OCI-LY7 (cell line): ENCODE measurements around the gene MYPN. TPM values are rescaled to one million over a fixed set of nuclear protein-coding genes. Genes with fewer than 3 reads are reported as not detected.

Experiments
- BruUV-seq: library from RNA; stranded (reverse); fragments of 400-500 nt; replicated peaks from 2 replicates; lab custom pipeline; 2021; lab: Mats Ljungman, UMichigan
- CTCF ChIA-PET: fragments of 300-600 bp; sonication (Branson Sonifier 250); formaldehyde crosslinking; loops from one replicate; lab custom pipeline; 2022; ENCODE audit warnings: antibody characterized with exemption; ENCODE audit not compliant: unreplicated experiment; lab: Charles Lee
- POLR2A ChIA-PET: fragments of 300-600 bp; sonication (Branson Sonifier 250); formaldehyde crosslinking; loops from one replicate; lab custom pipeline; 2022; ENCODE audit warnings: antibody characterized with exemption; lab: Charles Lee
- DNase-seq: peaks from one replicate; pipeline ENCODE4 v3.0.0-alpha.2; 2015; ENCODE audit warnings: low spot score
- H2AFZ ChIP-seq: fragments of 200-600 bp; sonication (generic), shearing (Covaris generic); 2 replicates; pipeline ENCODE4 v1.6.1; 2014; ENCODE audit warnings: mild to moderate bottlenecking, antibody characterized with exemption, low read length, moderate library complexity
- H3K27ac ChIP-seq: fragments of 200-600 bp; sonication (generic); 2 replicates; pipeline ENCODE4 v1.5.1; 2014; ENCODE audit warnings: mixed run types, low read depth, mild to moderate bottlenecking, moderate library complexity, low read length, inconsistent platforms; ENCODE audit not compliant: poor library complexity, severe bottlenecking
- H3K36me3 ChIP-seq: fragments of 200-600 bp; sonication (generic); 2 replicates; pipeline ENCODE4 v1.6.1; 2014; ENCODE audit warnings: mild to moderate bottlenecking, antibody characterized with exemption, low read length, moderate library complexity, mixed read lengths; ENCODE audit not compliant: insufficient read depth
- H3K4me1 ChIP-seq: fragments of 200-600 bp; sonication (generic); 2 replicates; pipeline ENCODE4 v1.5.1; 2014; ENCODE audit warnings: mild to moderate bottlenecking, low read length; ENCODE audit not compliant: insufficient read depth, poor library complexity, severe bottlenecking
- H3K4me2 ChIP-seq: fragments of 200-600 bp; sonication (generic); 2 replicates; pipeline ENCODE4 v1.6.1; 2014; ENCODE audit warnings: mild to moderate bottlenecking, low read length
- H3K4me3 ChIP-seq: fragments of 200-600 bp; sonication (generic); 2 replicates; pipeline ENCODE4 v1.5.1; 2014; ENCODE audit warnings: mild to moderate bottlenecking, low read depth, low read length; ENCODE audit not compliant: poor library complexity, severe bottlenecking
- H3K79me2 ChIP-seq: fragments of 200-600 bp; sonication (generic); 2 replicates; pipeline ENCODE4 v1.6.1; 2016; ENCODE audit warnings: low read depth, mild to moderate bottlenecking, low read length, moderate library complexity, mixed read lengths; ENCODE audit not compliant: insufficient read depth
- H3K9me2 ChIP-seq: fragments of 200-600 bp; sonication (generic); 2 replicates; pipeline ENCODE4 v1.6.1; 2016; ENCODE audit warnings: mild to moderate bottlenecking, low read length, mixed read lengths; ENCODE audit not compliant: insufficient read depth
- H3K9me3 ChIP-seq: fragments of 200-600 bp; sonication (generic); 2 replicates; pipeline ENCODE4 v1.6.1; 2014; ENCODE audit warnings: mild to moderate bottlenecking, mixed run types, low read length, mixed read lengths
- H4K20me1 ChIP-seq: fragments of 200-600 bp; sonication (generic); 2 replicates; pipeline ENCODE4 v1.6.1; 2014; ENCODE audit warnings: mild to moderate bottlenecking, antibody characterized with exemption, low read length, moderate library complexity, mixed read lengths; ENCODE audit not compliant: insufficient read depth
- EZH2phosphoT487 ChIP-seq: fragments of 200-600 bp; sonication (generic); IDR thresholded peaks from 2 replicates; pipeline ENCODE4 v1.6.1; 2018; ENCODE audit warnings: low read depth, borderline replicate concordance, mild to moderate bottlenecking, mixed run types, antibody characterized with exemption, low read length, moderate library complexity, mixed read lengths
- intact Hi-C: fragments of 100-400 bp; cut with micrococcal nuclease; formaldehyde crosslinking; loops from one replicate; pipeline ENCODE4 v1.10.0; 2022; ENCODE audit not compliant: unreplicated experiment
- total RNA-seq, 2 experiments: library from RNA; depleted of rRNA in 1 of 2; stranded (reverse); fragments of >200 nt in 1 of 2; shearing (Covaris generic) in 1 of 2; gene quantifications; 2 replicates each; pipeline ENCODE4 v1.2.3, GENCODE V29; 2014 to 2022
- TF ChIP-seq, protein P1 (sequence below): fragments of 200-600 bp; sonication (generic); conservative IDR thresholded peaks from 2 replicates; pipeline ENCODE4 v1.5.1; 2014; ENCODE audit warnings: mild to moderate bottlenecking, antibody characterized with exemption, low read length, moderate library complexity, mixed read lengths

Gene MYPN
- total RNA-seq, 2 experiments from 2014 or later, result 0.06 TPM; not detected in 1

- DNase-seq, result no peak
Measured at GRCh38 chr10:68175949-68176348, 66.7 kb downstream of the MYPN start.

GRCh38 chr10:68176797-68177196 lies 67.5 kb downstream of the MYPN start:
- no TSS peak for BruUV-seq
- intact Hi-C loops, result no loop called here
- POLR2A ChIA-PET, result interaction anchor here (0.7 to 1.6 kb wide), 3 partner anchors 12 to 887 kb away, joined by 3 to 4 read pairs (median 3); no protein-coding TSS in a partner anchor

More at GRCh38 chr10:68175949-68176348, 66.7 kb downstream of the MYPN start:
- POLR2A ChIA-PET, result interaction anchor here (0.5 to 1.6 kb wide), 2 partner anchors 13 to 69 kb away, joined by 4 to 5 read pairs; no protein-coding TSS in a partner anchor
- Histone ChIP-seq H3K4me3 (no peak overlapping the region), H3K9me2 (no peaks in the 10 kb centered on the region), H3K9me3 (no peaks in the 10 kb centered on the region), H4K20me1 (no peaks in the 10 kb centered on the region), H3K79me2 (no peaks in the 10 kb centered on the region), H3K4me2 (no peak overlapping the region), H2AFZ (no peak overlapping the region), H3K27ac (no peak overlapping the region), H3K4me1 (peaks cover 10% of the 10 kb centered on the region), H3K36me3 (no peaks in the 10 kb centered on the region)
- no peak for TF ChIP-seq EZH2phosphoT487
- TF ChIP-seq, protein P1, sequence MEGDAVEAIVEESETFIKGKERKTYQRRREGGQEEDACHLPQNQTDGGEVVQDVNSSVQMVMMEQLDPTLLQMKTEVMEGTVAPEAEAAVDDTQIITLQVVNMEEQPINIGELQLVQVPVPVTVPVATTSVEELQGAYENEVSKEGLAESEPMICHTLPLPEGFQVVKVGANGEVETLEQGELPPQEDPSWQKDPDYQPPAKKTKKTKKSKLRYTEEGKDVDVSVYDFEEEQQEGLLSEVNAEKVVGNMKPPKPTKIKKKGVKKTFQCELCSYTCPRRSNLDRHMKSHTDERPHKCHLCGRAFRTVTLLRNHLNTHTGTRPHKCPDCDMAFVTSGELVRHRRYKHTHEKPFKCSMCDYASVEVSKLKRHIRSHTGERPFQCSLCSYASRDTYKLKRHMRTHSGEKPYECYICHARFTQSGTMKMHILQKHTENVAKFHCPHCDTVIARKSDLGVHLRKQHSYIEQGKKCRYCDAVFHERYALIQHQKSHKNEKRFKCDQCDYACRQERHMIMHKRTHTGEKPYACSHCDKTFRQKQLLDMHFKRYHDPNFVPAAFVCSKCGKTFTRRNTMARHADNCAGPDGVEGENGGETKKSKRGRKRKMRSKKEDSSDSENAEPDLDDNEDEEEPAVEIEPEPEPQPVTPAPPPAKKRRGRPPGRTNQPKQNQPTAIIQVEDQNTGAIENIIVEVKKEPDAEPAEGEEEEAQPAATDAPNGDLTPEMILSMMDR, result no peak
- no TSS peak for BruUV-seq
- intact Hi-C loops, result no loop called here
- CTCF ChIA-PET, result no interaction called here

GRCh38 chr10:68178592-68178991 lies 69.3 kb downstream of the MYPN start:
- Histone ChIP-seq H3K27ac (no peak overlapping the region), H3K4me1 (no peaks in the 10 kb centered on the region), H2AFZ (no peak overlapping the region), H3K4me2 (no peak overlapping the region), H4K20me1 (no peaks in the 10 kb centered on the region), H3K79me2 (no peaks in the 10 kb centered on the region), H3K4me3 (no peak overlapping the region), H3K9me3 (no peaks in the 10 kb centered on the region), H3K36me3 (no peaks in the 10 kb centered on the region), H3K9me2 (no peaks in the 10 kb centered on the region)
- POLR2A ChIA-PET, result no interaction called here
- intact Hi-C loops, result no loop called here
- CTCF ChIA-PET, result no interaction called here
- no TSS peak for BruUV-seq
- DNase-seq, result no peak
- TF ChIP-seq, protein P1, result no peak
- no peak for TF ChIP-seq EZH2phosphoT487

More at GRCh38 chr10:68176797-68177196, 67.5 kb downstream of the MYPN start:
- Histone ChIP-seq H3K36me3 (no peaks in the 10 kb centered on the region), H3K9me2 (no peaks in the 10 kb centered on the region), H3K79me2 (no peaks in the 10 kb centered on the region), H3K4me3 (no peak overlapping the region), H2AFZ (no peak overlapping the region), H3K4me1 (peaks cover 10% of the 10 kb centered on the region), H3K9me3 (no peaks in the 10 kb centered on the region), H4K20me1 (no peaks in the 10 kb centered on the region), H3K27ac (no peak overlapping the region), H3K4me2 (no peak overlapping the region)
- CTCF ChIA-PET, result no interaction called here
- TF ChIP-seq EZH2phosphoT487, result no peak
- TF ChIP-seq, protein P1, result no peak
- no peak for DNase-seq
